ENCODE results near the gene IL10RB.

The IL10RB gene

DNA sequence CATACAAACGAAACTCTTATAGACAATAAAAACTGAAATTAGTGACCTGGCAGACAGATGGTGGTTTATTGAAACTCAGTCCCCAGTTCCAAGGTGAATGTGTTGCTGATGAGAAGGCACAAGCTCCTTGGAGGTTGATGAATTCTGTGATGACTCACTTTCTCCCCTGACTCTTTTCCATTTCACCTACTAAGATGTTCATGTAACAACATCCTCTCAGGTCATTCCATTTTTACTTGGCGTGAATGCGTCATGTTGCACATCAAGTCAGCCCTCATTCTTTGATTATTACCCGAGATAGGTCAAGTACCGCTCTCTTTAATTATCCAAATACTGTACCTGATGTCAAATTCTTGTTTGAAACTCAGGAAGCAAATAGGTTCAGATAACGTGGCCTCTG is 10.1 kb upstream of the IL10RB start:
- ATAC-seq = no peak
- TF ChIP-seq ZNF70 (CRISPR knock-in tag; IDR thresholded peaks at IDR 0.05) (no peak), ARNTL (CRISPR knock-in tag; IDR thresholded peaks at IDR 0.05; ENCODE audit: borderline replicate concordance, low read depth) (no peak)
- TF ChIP-seq, protein P1, sequence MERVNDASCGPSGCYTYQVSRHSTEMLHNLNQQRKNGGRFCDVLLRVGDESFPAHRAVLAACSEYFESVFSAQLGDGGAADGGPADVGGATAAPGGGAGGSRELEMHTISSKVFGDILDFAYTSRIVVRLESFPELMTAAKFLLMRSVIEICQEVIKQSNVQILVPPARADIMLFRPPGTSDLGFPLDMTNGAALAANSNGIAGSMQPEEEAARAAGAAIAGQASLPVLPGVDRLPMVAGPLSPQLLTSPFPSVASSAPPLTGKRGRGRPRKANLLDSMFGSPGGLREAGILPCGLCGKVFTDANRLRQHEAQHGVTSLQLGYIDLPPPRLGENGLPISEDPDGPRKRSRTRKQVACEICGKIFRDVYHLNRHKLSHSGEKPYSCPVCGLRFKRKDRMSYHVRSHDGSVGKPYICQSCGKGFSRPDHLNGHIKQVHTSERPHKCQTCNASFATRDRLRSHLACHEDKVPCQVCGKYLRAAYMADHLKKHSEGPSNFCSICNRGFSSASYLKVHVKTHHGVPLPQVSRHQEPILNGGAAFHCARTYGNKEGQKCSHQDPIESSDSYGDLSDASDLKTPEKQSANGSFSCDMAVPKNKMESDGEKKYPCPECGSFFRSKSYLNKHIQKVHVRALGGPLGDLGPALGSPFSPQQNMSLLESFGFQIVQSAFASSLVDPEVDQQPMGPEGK (CRISPR knock-in tag; IDR thresholded peaks at IDR 0.05; ENCODE audit: borderline replicate concordance) = no peak
- TF ChIP-seq, protein P2, sequence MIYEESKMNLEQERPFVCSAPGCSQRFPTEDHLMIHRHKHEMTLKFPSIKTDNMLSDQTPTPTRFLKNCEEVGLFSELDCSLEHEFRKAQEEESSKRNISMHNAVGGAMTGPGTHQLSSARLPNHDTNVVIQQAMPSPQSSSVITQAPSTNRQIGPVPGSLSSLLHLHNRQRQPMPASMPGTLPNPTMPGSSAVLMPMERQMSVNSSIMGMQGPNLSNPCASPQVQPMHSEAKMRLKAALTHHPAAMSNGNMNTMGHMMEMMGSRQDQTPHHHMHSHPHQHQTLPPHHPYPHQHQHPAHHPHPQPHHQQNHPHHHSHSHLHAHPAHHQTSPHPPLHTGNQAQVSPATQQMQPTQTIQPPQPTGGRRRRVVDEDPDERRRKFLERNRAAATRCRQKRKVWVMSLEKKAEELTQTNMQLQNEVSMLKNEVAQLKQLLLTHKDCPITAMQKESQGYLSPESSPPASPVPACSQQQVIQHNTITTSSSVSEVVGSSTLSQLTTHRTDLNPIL (CRISPR knock-in tag; IDR thresholded peaks at IDR 0.05; ENCODE audit: low read depth) = no peak

DNA sequence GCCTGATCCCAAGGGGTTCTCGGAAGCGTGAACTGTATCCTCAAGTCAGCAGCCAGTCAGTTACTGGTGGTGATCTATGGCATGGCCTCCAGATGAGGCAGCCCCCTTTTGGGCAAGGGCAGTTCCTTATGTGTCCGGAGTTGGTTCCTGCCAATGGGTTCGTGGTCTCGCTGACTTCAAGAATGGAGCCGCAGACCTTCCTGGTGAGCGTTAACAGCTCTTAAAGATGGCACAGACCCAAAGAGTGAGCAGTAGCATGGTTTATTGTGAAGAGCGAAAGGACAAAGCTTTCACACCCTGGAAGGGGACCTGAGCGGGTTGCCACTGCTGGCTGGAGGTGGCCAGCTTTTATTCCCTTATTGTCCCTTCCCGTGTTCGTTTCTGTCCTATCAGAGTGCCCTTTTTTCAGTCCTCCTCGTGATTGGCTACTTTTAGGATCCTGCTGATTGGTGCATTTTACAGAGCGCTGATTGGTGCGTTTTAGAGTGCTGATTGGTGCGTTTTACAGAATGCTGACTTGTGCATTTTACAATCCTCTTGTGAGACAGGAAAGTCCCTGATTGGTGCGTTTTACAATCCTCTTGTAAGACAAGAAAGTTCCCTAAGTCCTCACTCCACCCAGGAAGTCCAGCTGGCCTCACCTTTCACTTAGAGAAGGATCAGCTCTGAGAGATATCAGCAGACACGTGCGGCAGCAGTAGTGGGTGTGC is 8.9 kb upstream of the IL10RB start:
- TF ChIP-seq RARB (CRISPR knock-in tag; IDR thresholded peaks at IDR 0.05) (no peak), CSDC2 (CRISPR knock-in tag; IDR thresholded peaks at IDR 0.05) (no peak), ISL1 (CRISPR knock-in tag; IDR thresholded peaks at IDR 0.05) (no peak), PPARA (CRISPR knock-in tag; IDR thresholded peaks at IDR 0.05; ENCODE audit: borderline replicate concordance) (no peak), ZFP3 (CRISPR knock-in tag; IDR thresholded peaks at IDR 0.05) (no peak), ZC3H10 (CRISPR knock-in tag; IDR thresholded peaks at IDR 0.05) (no peak), TCF4 (CRISPR knock-in tag; IDR thresholded peaks at IDR 0.05; ENCODE audit: borderline replicate concordance) (no peak), ZFP30 (CRISPR knock-in tag; IDR thresholded peaks at IDR 0.05) (no peak), ESRRG (CRISPR knock-in tag; IDR thresholded peaks at IDR 0.05) (no peak), OSR1 (CRISPR knock-in tag; IDR thresholded peaks at IDR 0.05) (no peak), GLIS3 (CRISPR knock-in tag; IDR thresholded peaks at IDR 0.05) (no peak), TOX (CRISPR knock-in tag; IDR thresholded peaks at IDR 0.05; ENCODE audit: borderline replicate concordance) (no peak), ZNF565 (CRISPR knock-in tag; conservative IDR thresholded peaks at IDR 0.05; ENCODE audit: low read depth) (no peak), SNAI2 (CRISPR knock-in tag; IDR thresholded peaks at IDR 0.05) (no peak), BACH2 (CRISPR knock-in tag; IDR thresholded peaks at IDR 0.05; ENCODE audit: borderline replicate concordance) (no peak), ZNF70 (CRISPR knock-in tag; IDR thresholded peaks at IDR 0.05) (no peak)
- TF ChIP-seq, protein P1 (CRISPR knock-in tag; IDR thresholded peaks at IDR 0.05; ENCODE audit: borderline replicate concordance) = no peak
- TF ChIP-seq, protein P3, sequence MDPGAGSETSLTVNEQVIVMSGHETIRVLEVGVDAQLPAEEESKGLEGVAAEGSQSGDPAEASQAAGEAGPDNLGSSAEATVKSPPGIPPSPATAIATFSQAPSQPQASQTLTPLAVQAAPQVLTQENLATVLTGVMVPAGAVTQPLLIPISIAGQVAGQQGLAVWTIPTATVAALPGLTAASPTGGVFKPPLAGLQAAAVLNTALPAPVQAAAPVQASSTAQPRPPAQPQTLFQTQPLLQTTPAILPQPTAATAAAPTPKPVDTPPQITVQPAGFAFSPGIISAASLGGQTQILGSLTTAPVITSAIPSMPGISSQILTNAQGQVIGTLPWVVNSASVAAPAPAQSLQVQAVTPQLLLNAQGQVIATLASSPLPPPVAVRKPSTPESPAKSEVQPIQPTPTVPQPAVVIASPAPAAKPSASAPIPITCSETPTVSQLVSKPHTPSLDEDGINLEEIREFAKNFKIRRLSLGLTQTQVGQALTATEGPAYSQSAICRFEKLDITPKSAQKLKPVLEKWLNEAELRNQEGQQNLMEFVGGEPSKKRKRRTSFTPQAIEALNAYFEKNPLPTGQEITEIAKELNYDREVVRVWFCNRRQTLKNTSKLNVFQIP (CRISPR knock-in tag; IDR thresholded peaks at IDR 0.05; ENCODE audit: borderline replicate concordance, low read depth) = no peak
- TF ChIP-seq, protein P4, sequence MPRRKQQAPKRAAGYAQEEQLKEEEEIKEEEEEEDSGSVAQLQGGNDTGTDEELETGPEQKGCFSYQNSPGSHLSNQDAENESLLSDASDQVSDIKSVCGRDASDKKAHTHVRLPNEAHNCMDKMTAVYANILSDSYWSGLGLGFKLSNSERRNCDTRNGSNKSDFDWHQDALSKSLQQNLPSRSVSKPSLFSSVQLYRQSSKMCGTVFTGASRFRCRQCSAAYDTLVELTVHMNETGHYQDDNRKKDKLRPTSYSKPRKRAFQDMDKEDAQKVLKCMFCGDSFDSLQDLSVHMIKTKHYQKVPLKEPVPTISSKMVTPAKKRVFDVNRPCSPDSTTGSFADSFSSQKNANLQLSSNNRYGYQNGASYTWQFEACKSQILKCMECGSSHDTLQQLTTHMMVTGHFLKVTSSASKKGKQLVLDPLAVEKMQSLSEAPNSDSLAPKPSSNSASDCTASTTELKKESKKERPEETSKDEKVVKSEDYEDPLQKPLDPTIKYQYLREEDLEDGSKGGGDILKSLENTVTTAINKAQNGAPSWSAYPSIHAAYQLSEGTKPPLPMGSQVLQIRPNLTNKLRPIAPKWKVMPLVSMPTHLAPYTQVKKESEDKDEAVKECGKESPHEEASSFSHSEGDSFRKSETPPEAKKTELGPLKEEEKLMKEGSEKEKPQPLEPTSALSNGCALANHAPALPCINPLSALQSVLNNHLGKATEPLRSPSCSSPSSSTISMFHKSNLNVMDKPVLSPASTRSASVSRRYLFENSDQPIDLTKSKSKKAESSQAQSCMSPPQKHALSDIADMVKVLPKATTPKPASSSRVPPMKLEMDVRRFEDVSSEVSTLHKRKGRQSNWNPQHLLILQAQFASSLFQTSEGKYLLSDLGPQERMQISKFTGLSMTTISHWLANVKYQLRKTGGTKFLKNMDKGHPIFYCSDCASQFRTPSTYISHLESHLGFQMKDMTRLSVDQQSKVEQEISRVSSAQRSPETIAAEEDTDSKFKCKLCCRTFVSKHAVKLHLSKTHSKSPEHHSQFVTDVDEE (CRISPR knock-in tag; IDR thresholded peaks at IDR 0.05) = no peak
- TF ChIP-seq, protein P5, sequence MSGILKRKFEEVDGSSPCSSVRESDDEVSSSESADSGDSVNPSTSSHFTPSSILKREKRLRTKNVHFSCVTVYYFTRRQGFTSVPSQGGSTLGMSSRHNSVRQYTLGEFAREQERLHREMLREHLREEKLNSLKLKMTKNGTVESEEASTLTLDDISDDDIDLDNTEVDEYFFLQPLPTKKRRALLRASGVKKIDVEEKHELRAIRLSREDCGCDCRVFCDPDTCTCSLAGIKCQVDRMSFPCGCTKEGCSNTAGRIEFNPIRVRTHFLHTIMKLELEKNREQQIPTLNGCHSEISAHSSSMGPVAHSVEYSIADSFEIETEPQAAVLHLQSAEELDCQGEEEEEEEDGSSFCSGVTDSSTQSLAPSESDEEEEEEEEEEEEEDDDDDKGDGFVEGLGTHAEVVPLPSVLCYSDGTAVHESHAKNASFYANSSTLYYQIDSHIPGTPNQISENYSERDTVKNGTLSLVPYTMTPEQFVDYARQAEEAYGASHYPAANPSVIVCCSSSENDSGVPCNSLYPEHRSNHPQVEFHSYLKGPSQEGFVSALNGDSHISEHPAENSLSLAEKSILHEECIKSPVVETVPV (CRISPR knock-in tag; IDR thresholded peaks at IDR 0.05) = no peak
- no peak for ATAC-seq

All from SK-N-SH treated with all-trans-retinoic acid at 6 μM for 48 hours (cell line).